ENCODE results near the gene NUDT13. TPM values are rescaled to one million over a fixed set of nuclear protein-coding genes. Genes with fewer than 3 reads are reported as not detected.

Gene NUDT13
- total RNA-seq, 1 experiment from 2014 or later = 1.5 TPM

- H2AK5ac ChIP-seq (ENCODE audit: insufficient read length, low read length) = no peak overlapping the region
- no peaks in the 10 kb centered on the region for H3K27me3 Mint-ChIP-seq (ENCODE audit: low read depth)
- no peaks in the 10 kb centered on the region for H3K9me3 ChIP-seq (ENCODE audit: control insufficient read depth, low read depth, low read length)
- H3K9me3 Mint-ChIP-seq = no peaks in the 10 kb centered on the region
- no peak overlapping the region for H2BK120ac ChIP-seq (ENCODE audit: low read depth, low read length, poor library complexity, severe bottlenecking)
- H2BK12ac ChIP-seq (ENCODE audit: insufficient read length, low read depth, low read length) = no peak overlapping the region
- no peak overlapping the region for H4K8ac ChIP-seq (replicated peaks; ENCODE audit: insufficient read length, low read depth, low read length)
- no peak overlapping the region for H2BK5ac ChIP-seq (ENCODE audit: insufficient read length, low read length)
- no peak overlapping the region for H3K27ac Mint-ChIP-seq
- no peak overlapping the region for H3K9ac ChIP-seq (ENCODE audit: extremely low read depth, insufficient read length, low read length)
- H3K4me1 ChIP-seq (ENCODE audit: insufficient read depth, low read length) = no peaks in the 10 kb centered on the region
- H3K4me2 ChIP-seq (ENCODE audit: insufficient read depth, insufficient read length, low read length) = no peak overlapping the region
- no peak overlapping the region for H3K23ac ChIP-seq (ENCODE audit: insufficient read length, low read depth, low read length)
- H2AFZ ChIP-seq (ENCODE audit: low read length) = no peak overlapping the region
- no peak for DNase-seq
- H4K91ac ChIP-seq (ENCODE audit: insufficient read length, low read depth, low read length) = no peak overlapping the region
- WGBS (ENCODE audit: extremely low coverage, insufficient read length, low lambda C conversion rate) = no CpG with 5 or more reads among the region's 3 CpGs
- H3K27ac ChIP-seq (ENCODE audit: insufficient read length, low read depth, low read length) = no peak overlapping the region
- H3K79me2 ChIP-seq (ENCODE audit: insufficient read depth, low read length) = no peaks in the 10 kb centered on the region
- H3T11ph ChIP-seq (ENCODE audit: low read length) = no peak overlapping the region
- H3K56ac ChIP-seq (ENCODE audit: insufficient read length, low read depth, low read length) = no peak overlapping the region
- no peaks in the 10 kb centered on the region for H3K23me2 ChIP-seq (ENCODE audit: insufficient read length, low read depth, low read length, poor library complexity, severe bottlenecking)
- no peaks in the 10 kb centered on the region for H3K4me1 Mint-ChIP-seq
- no peaks in the 10 kb centered on the region for H3K27me3 ChIP-seq (ENCODE audit: insufficient read depth, low read length)
- no peak overlapping the region for H3K4me3 Mint-ChIP-seq
- peaks cover 30 to 60% (median 40%) of the 10 kb centered on the region in 3 experiments for H3K36me3 Mint-ChIP-seq (ENCODE audit: insufficient read depth in 1 of 3, low read depth in 3 of 3)
- no peak overlapping the region for H4K5ac ChIP-seq (ENCODE audit: insufficient read length, low read depth, low read length)
- H3K14ac ChIP-seq (ENCODE audit: insufficient read depth, low read length) = no peak overlapping the region
- no peak overlapping the region for H3K18ac ChIP-seq (ENCODE audit: insufficient read length, low read depth, low read length)
- H2BK20ac ChIP-seq (ENCODE audit: low read depth, low read length, poor library complexity, severe bottlenecking) = no peak overlapping the region
- no peaks in the 10 kb centered on the region for H4K20me1 ChIP-seq (ENCODE audit: control insufficient read depth, insufficient read depth, insufficient read length)
- H3K79me1 ChIP-seq (ENCODE audit: insufficient read depth, low read depth, low read length, poor library complexity, severe bottlenecking) = no peaks in the 10 kb centered on the region
- H3K4ac ChIP-seq (ENCODE audit: low read depth, low read length) = no peak overlapping the region
- TF ChIP-seq CTCF (conservative IDR thresholded peaks at IDR 0.05) = no peak
- no peak overlapping the region for H2BK15ac ChIP-seq (ENCODE audit: low read depth, low read length)
Measured at GRCh38 chr10:73156054-73156453, 45.8 kb downstream of the NUDT13 start.

Data from H9 (cell line).